ENCODE data around the gene BRD1. TPM values are rescaled to one million over a fixed set of nuclear protein-coding genes. Genes with fewer than 3 reads are reported as not detected.

BRD1 gene
- total and polyA plus RNA-seq, 4 donors = 16.6 to 51.5 (median 28.1) TPM

DNA sequence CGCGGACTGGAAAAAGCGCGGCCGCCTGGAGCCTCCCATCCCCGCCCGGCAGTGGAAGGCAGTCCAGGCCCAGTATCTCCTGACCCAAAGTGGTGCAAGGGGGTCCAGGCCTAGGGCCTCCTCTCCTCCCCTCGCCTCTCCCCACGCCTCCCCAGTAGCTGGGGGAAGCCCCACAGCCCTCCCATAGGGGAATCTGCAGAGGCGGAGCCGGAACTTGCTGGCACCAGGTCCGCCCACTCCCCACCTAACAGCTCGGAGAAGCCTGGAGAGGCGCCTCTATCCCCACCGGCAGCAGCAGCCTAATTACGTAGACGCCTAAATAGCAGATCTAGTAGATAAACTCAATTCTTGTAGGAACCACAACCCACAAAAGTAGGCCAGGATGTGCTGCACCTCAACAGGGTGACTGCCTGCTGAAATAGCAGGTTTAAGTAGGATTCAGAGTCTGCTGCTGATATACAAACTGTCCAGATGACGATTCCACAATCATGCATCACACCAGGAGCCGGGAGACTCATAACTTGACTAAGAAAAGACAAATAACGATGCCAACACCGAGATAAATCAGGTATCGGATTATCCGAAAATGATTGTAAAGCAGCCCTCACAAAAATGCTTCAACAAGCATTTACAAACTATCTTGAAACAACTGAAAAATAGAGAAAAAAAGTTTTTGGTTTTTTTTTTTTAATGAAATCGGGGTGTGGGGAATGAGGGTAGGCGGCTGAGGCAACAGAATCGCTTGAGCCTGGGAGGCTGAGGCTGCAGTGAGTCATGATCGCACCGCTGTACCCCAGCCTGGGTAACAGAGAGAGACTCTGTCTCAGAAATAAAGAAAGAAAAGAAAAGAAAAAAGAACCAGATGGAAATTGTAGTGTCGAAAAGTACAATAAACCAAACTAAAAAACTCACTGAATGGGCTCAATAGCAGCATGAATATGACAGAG, 11.4 kb upstream of the BRD1 start:
- DNase-seq (no peak), ATAC-seq (ENCODE audit: insufficient read depth, low FRiP score) (peak; percentile 41)
- no peak overlapping the region for H3K4me3 ChIP-seq
- H3K36me3 ChIP-seq (ENCODE audit: control insufficient read depth in 4 of 4, insufficient read depth in 4 of 4, low read length in 4 of 4) = no peaks in the 10 kb centered on the region
- WGBS, 2 donors = 41 to 63% methylated on average over 28 to 29 of the region's 29 CpGs
- H3K4me1 ChIP-seq (ENCODE audit: control insufficient read depth in 5 of 5, insufficient read depth in 5 of 5, low read length in 5 of 5) = peaks cover 0 to 1% (median 0%) of the 10 kb centered on the region in 5 donors
- H3K9ac ChIP-seq (ENCODE audit: insufficient read depth in 1 of 2, low read length in 2 of 2) = no peak overlapping the region
- TF ChIP-seq, protein P1, sequence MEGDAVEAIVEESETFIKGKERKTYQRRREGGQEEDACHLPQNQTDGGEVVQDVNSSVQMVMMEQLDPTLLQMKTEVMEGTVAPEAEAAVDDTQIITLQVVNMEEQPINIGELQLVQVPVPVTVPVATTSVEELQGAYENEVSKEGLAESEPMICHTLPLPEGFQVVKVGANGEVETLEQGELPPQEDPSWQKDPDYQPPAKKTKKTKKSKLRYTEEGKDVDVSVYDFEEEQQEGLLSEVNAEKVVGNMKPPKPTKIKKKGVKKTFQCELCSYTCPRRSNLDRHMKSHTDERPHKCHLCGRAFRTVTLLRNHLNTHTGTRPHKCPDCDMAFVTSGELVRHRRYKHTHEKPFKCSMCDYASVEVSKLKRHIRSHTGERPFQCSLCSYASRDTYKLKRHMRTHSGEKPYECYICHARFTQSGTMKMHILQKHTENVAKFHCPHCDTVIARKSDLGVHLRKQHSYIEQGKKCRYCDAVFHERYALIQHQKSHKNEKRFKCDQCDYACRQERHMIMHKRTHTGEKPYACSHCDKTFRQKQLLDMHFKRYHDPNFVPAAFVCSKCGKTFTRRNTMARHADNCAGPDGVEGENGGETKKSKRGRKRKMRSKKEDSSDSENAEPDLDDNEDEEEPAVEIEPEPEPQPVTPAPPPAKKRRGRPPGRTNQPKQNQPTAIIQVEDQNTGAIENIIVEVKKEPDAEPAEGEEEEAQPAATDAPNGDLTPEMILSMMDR (IDR thresholded peaks at IDR 0.05; ENCODE audit: control extremely low read depth, extremely low read depth) = no peak
- peak overlapping the region in 1 of 2 donors; percentile 20 for H3K27ac ChIP-seq (ENCODE audit: low read depth in 1 of 2, low read length in 1 of 2)
- H3K27me3 ChIP-seq (ENCODE audit: control insufficient read depth in 3 of 3, insufficient read depth in 3 of 3, low read length in 2 of 3) = peaks cover 0 to 8% (median 3%) of the 10 kb centered on the region in 3 donors
- H3K9me3 ChIP-seq (ENCODE audit: control insufficient read depth in 4 of 4, insufficient read depth in 3 of 4, low read length in 3 of 4) = no peaks in the 10 kb centered on the region

DNA sequence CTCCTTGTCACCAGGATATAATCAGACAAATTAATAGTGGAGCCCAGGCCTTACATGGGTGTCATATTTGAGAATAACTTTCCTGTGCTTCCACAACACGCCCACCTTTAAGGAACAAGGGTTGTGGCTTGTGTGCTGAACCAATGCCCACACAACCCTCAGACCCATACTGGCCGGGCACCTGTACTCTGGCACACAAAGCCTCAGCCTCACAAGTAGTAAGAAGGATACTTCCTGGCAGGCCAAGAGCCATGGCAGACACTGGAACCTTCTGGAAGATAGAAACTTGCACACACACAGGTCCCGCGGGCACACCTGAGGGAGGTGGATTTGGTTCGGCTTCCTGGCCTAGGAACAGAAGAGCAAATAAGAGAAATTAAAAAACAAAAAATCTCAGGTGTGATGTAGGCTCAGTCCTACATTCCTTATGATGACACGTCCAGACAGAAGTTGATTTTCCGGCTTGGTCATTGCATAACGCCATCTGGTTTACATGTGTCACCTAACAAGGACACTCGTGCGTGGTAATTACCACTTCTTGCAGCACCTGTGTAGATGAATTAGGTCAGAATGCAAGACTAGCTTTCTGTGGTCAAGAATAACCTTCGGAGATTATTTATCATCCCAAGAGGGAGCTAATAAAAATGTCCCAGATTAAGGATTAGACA, 5.8 kb upstream of the BRD1 start:
- H3K4me3 ChIP-seq = no peak overlapping the region
- DNase-seq (peak; percentile 28 to 69 (median 37)), ATAC-seq (ENCODE audit: insufficient read depth, low FRiP score) (peak; percentile 53)
- H3K4me1 ChIP-seq (ENCODE audit: control insufficient read depth in 5 of 5, insufficient read depth in 5 of 5, low read length in 5 of 5) = no peaks in the 10 kb centered on the region
- H3K27me3 ChIP-seq (ENCODE audit: control insufficient read depth in 3 of 3, insufficient read depth in 3 of 3, low read length in 2 of 3) = peaks cover 0 to 4% (median 0%) of the 10 kb centered on the region in 3 donors
- no peaks in the 10 kb centered on the region for H3K36me3 ChIP-seq (ENCODE audit: control insufficient read depth in 4 of 4, insufficient read depth in 4 of 4, low read length in 4 of 4)
- peak overlapping the region in 1 of 2 donors; percentile 77 for H3K27ac ChIP-seq (ENCODE audit: low read depth in 1 of 2, low read length in 1 of 2)
- peaks cover 0 to 8% (median 1%) of the 10 kb centered on the region in 4 donors for H3K9me3 ChIP-seq (ENCODE audit: control insufficient read depth in 4 of 4, insufficient read depth in 3 of 4, low read length in 3 of 4)
- H3K9ac ChIP-seq (ENCODE audit: insufficient read depth in 1 of 2, low read length in 2 of 2) = no peak overlapping the region
- WGBS, 2 donors = 59 to 61% methylated on average over 11 of the region's 11 CpGs
- TF ChIP-seq, protein P1 (IDR thresholded peaks at IDR 0.05; ENCODE audit: control extremely low read depth, extremely low read depth) = no peak

DNA sequence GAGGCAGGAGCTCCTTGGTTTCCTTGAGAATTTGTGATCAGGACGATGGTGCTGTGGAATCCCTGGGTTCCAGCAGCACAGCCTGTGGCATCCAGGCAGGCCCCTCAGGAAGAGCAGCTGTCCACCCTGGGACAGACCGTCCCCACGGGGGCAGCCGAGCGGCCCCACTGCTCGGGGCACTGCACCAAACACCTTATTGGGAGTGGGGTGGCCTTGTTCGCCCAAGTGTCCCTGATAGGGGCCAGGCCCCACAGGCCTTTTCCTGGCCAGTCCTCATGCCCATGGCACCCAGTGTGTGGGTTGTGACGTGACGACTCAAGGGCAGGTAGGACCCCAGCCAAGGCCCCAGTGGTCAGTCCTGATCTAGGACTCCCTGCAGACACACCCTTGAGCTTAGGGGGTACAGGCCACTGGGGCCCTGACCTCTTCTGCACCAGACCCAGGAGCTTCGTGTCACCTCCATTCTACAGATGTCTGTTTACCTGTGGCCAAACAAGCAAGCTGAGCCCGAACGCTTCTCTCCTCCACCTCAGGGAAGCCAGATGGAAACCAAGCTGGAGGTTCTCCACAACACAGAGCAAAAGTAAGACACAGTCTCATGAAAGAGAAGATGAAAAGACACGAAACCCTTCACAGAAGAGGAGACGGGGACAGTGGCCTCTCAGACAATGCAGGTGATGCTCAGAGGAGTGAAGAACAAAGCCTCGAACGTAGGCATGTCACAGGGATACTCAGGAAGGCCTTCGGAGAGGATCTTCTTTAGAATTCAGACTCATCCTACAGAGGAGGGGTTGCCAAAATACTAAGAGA, 1.6 kb upstream of the BRD1 start:
- ATAC-seq (ENCODE audit: insufficient read depth, low FRiP score) (no peak), DNase-seq (no peak)
- TF ChIP-seq, protein P1 (IDR thresholded peaks at IDR 0.05; ENCODE audit: control extremely low read depth, extremely low read depth) = no peak
- Histone ChIP-seq H3K9me3 (ENCODE audit: control insufficient read depth in 4 of 4, insufficient read depth in 3 of 4, low read length in 3 of 4) (peaks cover 0 to 8% (median 1%) of the 10 kb centered on the region in 4 donors), H3K4me3 (no peak overlapping the region), H3K9ac (ENCODE audit: insufficient read depth in 1 of 2, low read length in 2 of 2) (no peak overlapping the region), H3K27me3 (ENCODE audit: control insufficient read depth in 3 of 3, insufficient read depth in 3 of 3, low read length in 2 of 3) (no peaks in the 10 kb centered on the region), H3K4me1 (ENCODE audit: control insufficient read depth in 5 of 5, insufficient read depth in 5 of 5, low read length in 5 of 5) (peaks cover 0 to 21% (median 16%) of the 10 kb centered on the region in 5 donors), H3K27ac (ENCODE audit: low read depth in 1 of 2, low read length in 1 of 2) (no peak overlapping the region), H3K36me3 (ENCODE audit: control insufficient read depth in 4 of 4, insufficient read depth in 4 of 4, low read length in 4 of 4) (peaks cover 0 to 5% (median 2%) of the 10 kb centered on the region in 4 donors)
- WGBS, 2 donors = 96 to 97% methylated on average over 17 of the region's 17 CpGs

All from lung (tissue), 12 donors.